HepG2 (cell line): Measurements from ENCODE around the gene RCAN2.

Experiments
- FOXA1 ChIP-seq, 2 experiments: fragments of 450-650 bp in 1 of 2; sonication (generic) in 1 of 2; formaldehyde crosslinking in 1 of 2; IDR thresholded peaks; 2 replicates each; pipeline versions ENCODE4 v1.4.0 to v1.6.1; 2016 to 2020; ENCODE audit warnings: missing genetic modification reagents in 1 of 2
- MYC ChIP-seq: sonication (generic); formaldehyde crosslinking; IDR thresholded peaks from 2 replicates; pipeline ENCODE4 v1.9.0; 2021; ENCODE audit warnings: missing genetic modification reagents, borderline replicate concordance
- XBP1 ChIP-seq: sonication (generic); formaldehyde crosslinking; IDR thresholded peaks from 2 replicates; pipeline ENCODE4 v1.5.0; 2020; ENCODE audit warnings: missing genetic modification reagents
- ZBTB38 ChIP-seq: sonication (generic); formaldehyde crosslinking; IDR thresholded peaks from 2 replicates; pipeline ENCODE4 v1.5.1; 2020; ENCODE audit warnings: mild to moderate bottlenecking, missing genetic modification reagents
- ZNF12 ChIP-seq: sonication (generic); formaldehyde crosslinking; IDR thresholded peaks from 2 replicates; pipeline ENCODE4 v1.5.0; 2020; ENCODE audit warnings: missing genetic modification reagents
- ZNF790 ChIP-seq: sonication (generic); formaldehyde crosslinking; IDR thresholded peaks from 2 replicates; pipeline ENCODE4 v1.8.0; 2022; ENCODE audit warnings: missing genetic modification reagents, mild to moderate bottlenecking, borderline replicate concordance
- TF ChIP-seq, protein P1 (sequence below): sonication (generic); formaldehyde crosslinking; IDR thresholded peaks from 2 replicates; pipeline ENCODE4 v1.5.0; 2020; ENCODE audit warnings: mild to moderate bottlenecking, missing genetic modification reagents, moderate library complexity
- TF ChIP-seq, protein P2 (sequence below): sonication (generic); formaldehyde crosslinking; IDR thresholded peaks from 2 replicates; pipeline ENCODE4 v1.4.0; 2020; ENCODE audit warnings: mild to moderate bottlenecking, low read depth, missing genetic modification reagents

DNA sequence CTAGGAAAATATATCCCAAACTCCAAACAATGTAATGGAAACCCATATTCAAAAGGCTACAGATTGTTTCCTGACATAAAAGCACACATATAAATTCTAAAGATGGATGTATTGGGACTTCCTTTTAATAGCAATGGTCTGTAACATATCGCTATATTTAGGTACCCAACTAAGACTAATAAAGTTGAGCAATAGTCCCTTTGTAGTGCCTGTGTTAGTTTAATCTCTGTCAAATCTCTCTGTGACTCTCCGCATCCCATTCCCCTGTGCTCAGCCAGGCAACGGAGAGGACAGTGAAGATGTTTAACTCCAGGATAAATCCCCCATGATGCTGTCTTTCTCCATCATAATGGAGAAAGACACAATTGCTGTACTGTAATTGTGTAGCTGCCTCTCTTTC, 19.0 kb downstream of the RCAN2 start:
- TF ChIP-seq FOXA1 (IDR thresholded peaks at IDR 0.05): no peak
- no peak for TF ChIP-seq FOXA1 (CRISPR knock-in tag; IDR thresholded peaks at IDR 0.05)
- no peak for TF ChIP-seq ZNF12 (CRISPR knock-in tag)
- no peak for TF ChIP-seq MYC (CRISPR knock-in tag)
- TF ChIP-seq, protein P1, sequence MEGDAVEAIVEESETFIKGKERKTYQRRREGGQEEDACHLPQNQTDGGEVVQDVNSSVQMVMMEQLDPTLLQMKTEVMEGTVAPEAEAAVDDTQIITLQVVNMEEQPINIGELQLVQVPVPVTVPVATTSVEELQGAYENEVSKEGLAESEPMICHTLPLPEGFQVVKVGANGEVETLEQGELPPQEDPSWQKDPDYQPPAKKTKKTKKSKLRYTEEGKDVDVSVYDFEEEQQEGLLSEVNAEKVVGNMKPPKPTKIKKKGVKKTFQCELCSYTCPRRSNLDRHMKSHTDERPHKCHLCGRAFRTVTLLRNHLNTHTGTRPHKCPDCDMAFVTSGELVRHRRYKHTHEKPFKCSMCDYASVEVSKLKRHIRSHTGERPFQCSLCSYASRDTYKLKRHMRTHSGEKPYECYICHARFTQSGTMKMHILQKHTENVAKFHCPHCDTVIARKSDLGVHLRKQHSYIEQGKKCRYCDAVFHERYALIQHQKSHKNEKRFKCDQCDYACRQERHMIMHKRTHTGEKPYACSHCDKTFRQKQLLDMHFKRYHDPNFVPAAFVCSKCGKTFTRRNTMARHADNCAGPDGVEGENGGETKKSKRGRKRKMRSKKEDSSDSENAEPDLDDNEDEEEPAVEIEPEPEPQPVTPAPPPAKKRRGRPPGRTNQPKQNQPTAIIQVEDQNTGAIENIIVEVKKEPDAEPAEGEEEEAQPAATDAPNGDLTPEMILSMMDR (CRISPR knock-in tag): no peak
- no peak for TF ChIP-seq ZBTB38 (CRISPR knock-in tag)
- no peak for TF ChIP-seq ZNF790 (CRISPR knock-in tag)
- TF ChIP-seq, protein P2, sequence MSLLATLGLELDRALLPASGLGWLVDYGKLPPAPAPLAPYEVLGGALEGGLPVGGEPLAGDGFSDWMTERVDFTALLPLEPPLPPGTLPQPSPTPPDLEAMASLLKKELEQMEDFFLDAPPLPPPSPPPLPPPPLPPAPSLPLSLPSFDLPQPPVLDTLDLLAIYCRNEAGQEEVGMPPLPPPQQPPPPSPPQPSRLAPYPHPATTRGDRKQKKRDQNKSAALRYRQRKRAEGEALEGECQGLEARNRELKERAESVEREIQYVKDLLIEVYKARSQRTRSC (CRISPR knock-in tag): no peak
- TF ChIP-seq XBP1 (CRISPR knock-in tag): no peak
